Measurements from ENCODE around the gene EDIL3.

GRCh38 chr5:84131372-84131771, 253.3 kb downstream of the EDIL3 start:
- no peak for TF ChIP-seq CTCF (IDR thresholded peaks at IDR 0.05 in 4 of 5, conservative IDR thresholded peaks at IDR 0.05 in 1 of 5)
- TF ChIP-seq POLR2A (IDR thresholded peaks at IDR 0.05) = no peak
